Stimulated activated CD4-positive, alpha-beta T cell treated with anti-CD3 and anti-CD28 coated beads, Interleukin-1b, Interleukin-23, amount 100 ng/mL, for 48 hours (primary cell): Measurements from ENCODE around the gene CRTC1.

Experiments used
- DNase-seq: peaks from one replicate; pipeline ENCODE4 v3.0.0-alpha.2; 2020

Gene CRTC1

GRCh38 chr19:18788529-18789421, 105.3 kb downstream of the CRTC1 start:
- DNase-seq = no peak

- no peak for DNase-seq
Measured at GRCh38 chr19:18789422-18789869, 106.0 kb downstream of the CRTC1 start.

GRCh38 chr19:18789883-18790565, 106.5 kb downstream of the CRTC1 start:
- DNase-seq = no peak

- no peak for DNase-seq
Measured at GRCh38 chr19:18790566-18791314, 107.3 kb downstream of the CRTC1 start, which contains the start of gene COMP. Gene COMP, minus strand, starts transcription at chr19:18791305. Its CDS starts 36 bp downstream, at chr19:18791269.

GRCh38 chr19:18791315-18791678, 107.8 kb downstream of the CRTC1 start:
- DNase-seq = no peak

- no peak for DNase-seq
Measured at GRCh38 chr19:18792661-18793060, 109.2 kb downstream of the CRTC1 start.

GRCh38 chr19:18793144-18794028, 109.9 kb downstream of the CRTC1 start:
- DNase-seq = no peak

GRCh38 chr19:18794029-18794313, 110.5 kb downstream of the CRTC1 start:
- no peak for DNase-seq

- DNase-seq = no peak
Measured at GRCh38 chr19:18794692-18795091, 111.2 kb downstream of the CRTC1 start.

GRCh38 chr19:18795540-18795939, 112.1 kb downstream of the CRTC1 start:
- DNase-seq = no peak

- no peak for DNase-seq
Measured at GRCh38 chr19:18796239-18796638, 112.8 kb downstream of the CRTC1 start.

- DNase-seq = no peak
Measured at GRCh38 chr19:18798384-18799352, 115.2 kb downstream of the CRTC1 start.

GRCh38 chr19:18799389-18799970, 116.0 kb downstream of the CRTC1 start:
- no peak for DNase-seq

- no peak for DNase-seq
Measured at GRCh38 chr19:18800079-18800478, 116.6 kb downstream of the CRTC1 start.

GRCh38 chr19:18800636-18801035, 117.2 kb downstream of the CRTC1 start:
- no peak for DNase-seq

GRCh38 chr19:18802354-18802753, 118.9 kb downstream of the CRTC1 start:
- no peak for DNase-seq

- DNase-seq = no peak
Measured at GRCh38 chr19:18803550-18804138, 120.2 kb downstream of the CRTC1 start.

GRCh38 chr19:18804139-18804601, 120.7 kb downstream of the CRTC1 start:
- DNase-seq = no peak

GRCh38 chr19:18804643-18805042, 121.2 kb downstream of the CRTC1 start:
- no peak for DNase-seq

- DNase-seq = no peak
Measured at GRCh38 chr19:18807861-18808331, 124.4 kb downstream of the CRTC1 start.
